RPMI7951 (cell line): ENCODE data around the gene SLX4IP. TPM values are rescaled to one million over a fixed set of nuclear protein-coding genes. Genes with fewer than 3 reads are reported as not detected.
"Not testable (repeated sequence)": the region's sequence is repeated elsewhere in the genome, so short reads cannot be mapped to it uniquely, and the experiment has no call there.

Experiments
- DNase-seq: peaks from one replicate; pipeline ENCODE4 v3.0.0-alpha.2; 2012; ENCODE audit warnings: low read depth
- total RNA-seq: library from RNA; depleted of rRNA; stranded (reverse); fragments of >200 nt; shearing (Covaris generic); gene quantifications from 2 replicates; pipeline ENCODE4 v1.2.3, GENCODE V29; 2014

SLX4IP gene
- total RNA-seq, 1 experiment from 2014 or later, result 4.7 TPM

- DNase-seq, result no peak
Observed at GRCh38 chr20:10573273-10573950, 138.3 kb downstream of the SLX4IP start.

DNA sequence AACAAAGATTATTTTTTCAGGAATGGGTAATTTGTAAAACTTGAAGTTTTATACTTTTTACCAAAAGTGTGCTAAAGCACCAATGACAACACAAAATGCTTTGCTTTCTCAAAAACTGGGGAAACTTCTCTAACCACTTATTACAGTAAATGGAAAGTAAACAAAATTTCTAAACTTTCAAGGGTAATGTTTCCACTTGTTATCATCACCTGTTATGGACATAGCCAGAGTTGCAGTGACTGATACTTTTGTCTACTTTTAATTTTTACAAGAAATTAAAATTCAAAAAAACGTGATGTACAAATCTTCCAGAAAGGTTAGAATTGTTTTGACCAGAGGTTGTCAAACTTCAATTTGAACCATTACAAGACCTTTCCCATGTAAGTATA is 138.8 kb downstream of the SLX4IP start:
- no peak for DNase-seq

GRCh38 chr20:10576411-10577090 is 141.4 kb downstream of the SLX4IP start:
- DNase-seq, result no peak

DNA sequence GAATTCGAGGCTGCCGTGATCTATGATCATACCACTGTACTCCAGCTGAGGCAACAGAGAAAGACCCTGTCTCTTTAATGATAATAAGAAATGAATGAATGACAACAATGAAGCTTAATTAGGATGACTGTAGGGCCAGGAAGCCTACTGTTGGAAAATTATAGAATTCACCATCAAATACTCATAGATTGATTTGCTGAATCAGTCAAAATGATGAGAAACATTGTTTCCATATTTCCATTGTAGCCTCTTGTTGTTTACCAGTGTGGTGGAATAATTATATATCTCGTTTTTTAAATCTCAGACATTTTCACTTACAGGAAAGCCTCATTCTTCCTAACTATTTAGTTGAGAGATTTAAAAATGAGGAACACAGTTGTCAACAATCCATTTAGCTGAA is 142.5 kb downstream of the SLX4IP start:
- DNase-seq, result no peak

DNA sequence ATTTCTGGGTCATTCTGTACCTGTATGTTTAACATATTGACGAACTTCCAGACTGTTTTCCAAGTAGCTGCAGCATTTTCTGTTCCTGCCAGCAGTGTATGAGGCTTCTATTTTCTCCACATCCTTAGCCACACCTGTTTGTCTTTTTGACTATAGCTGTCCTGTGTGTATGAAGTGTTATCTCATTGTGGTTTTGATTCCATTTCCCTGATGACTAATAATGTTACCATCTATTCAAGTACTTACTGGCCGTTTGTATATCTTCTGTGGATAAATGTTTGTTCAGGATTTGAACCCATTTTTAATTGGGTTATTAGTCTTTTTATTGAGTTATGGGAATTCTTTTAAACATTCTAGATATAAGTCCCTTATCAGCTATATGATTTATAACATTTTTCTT is 143.5 kb downstream of the SLX4IP start:
- DNase-seq, result peak; percentile 89

- no peak for DNase-seq
Observed at GRCh38 chr20:10579942-10580341, 144.8 kb downstream of the SLX4IP start.

DNA sequence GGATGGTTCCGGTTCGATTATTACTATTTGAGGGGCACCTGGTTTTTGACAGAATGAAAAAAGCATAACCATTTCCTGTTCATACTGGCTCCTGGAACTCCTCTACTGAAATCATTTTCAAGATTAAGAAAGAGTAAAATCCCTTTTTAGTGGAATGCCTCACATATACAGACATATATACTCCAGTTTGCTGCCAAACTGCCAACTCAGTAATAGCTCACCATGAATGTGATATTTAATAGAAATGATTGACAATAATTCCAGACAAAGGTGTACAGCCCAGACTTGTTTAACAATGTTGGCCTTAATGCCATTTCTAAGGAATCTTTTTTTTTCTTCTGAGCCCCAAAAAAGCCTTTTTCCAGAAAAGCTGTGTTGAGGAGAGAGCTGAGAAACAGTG is 145.6 kb downstream of the SLX4IP start:
- DNase-seq, result no peak

DNA sequence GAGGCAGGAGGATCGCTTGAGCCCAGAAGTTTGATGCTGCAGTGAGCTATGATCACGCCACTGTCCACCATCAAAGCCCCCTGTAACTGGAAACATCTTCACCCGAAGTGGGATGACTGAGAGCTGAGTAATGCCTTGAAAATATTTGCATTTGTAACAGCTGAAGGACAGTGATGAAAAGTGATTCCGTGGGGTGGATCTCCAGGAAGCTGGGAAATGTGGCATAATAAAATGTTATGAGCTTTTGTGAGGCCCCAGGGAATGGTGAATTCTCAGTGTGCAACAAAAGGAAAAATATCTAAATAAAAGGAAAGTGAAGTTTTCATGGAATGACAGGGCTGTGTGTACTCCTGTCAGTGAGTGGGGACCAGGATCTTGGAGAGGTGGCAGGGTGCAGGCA is 146.7 kb downstream of the SLX4IP start:
- peak; percentile 74 for DNase-seq

DNA sequence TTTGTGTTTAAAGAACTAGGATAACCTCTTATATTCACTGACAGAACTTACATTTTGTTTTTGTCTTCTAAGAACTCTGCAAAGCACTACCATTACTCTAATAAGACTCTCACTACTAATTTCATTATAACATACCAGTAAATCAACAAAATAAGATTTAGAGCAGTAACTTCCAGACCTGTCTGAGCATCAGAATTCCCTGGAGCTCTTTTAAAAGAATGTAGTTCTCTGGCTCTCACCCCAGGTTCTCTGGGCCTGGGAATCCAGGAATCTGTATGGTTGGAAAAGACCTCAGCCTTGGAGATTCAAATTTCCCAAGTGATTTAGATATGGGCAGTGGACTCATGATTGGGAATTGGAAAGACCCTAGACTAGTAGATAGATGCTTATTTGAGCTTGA is 149.3 kb downstream of the SLX4IP start:
- no peak for DNase-seq

GRCh38 chr20:10585308-10585707 is 150.2 kb downstream of the SLX4IP start:
- DNase-seq, result no peak

DNA sequence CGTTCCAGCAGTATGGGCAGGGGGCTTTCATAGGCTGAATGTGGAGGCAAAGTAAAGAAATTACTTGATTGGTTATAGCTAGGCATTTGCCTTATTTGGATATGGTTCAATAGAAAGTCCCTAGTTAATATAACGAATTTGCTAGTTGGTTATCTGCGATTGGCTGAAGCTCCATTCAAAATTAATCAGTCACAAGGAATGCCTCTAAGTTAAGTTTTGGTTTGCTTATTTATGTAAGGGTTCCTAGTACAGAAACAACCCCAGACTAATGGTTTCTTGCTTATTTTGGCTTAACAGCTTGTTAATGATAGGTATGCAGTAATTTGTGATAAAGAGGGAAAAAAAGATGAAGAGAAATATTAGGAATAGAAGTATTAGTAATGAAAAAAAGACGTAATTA is 151.2 kb downstream of the SLX4IP start:
- no peak for DNase-seq

DNA sequence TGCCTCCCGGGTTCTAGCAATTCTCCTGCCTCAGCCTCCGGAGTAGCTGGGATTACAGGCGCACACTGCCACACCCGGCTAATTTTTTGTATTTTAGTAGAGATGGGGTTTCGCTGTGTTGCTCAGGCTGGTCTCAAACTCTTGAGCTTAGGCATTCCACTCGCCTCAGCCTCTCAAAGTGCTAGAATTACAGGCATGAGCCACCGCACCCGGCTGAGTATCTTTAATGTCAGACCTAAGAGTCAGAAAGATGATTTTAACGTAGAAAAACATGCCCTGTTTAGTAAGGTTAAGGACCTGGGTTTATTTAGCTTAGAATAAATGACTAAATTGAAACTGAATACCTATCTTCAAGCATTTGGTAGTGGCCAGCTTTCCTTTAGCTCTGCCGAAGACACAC is 155.3 kb downstream of the SLX4IP start:
- DNase-seq, result not testable (repeated sequence)

DNA sequence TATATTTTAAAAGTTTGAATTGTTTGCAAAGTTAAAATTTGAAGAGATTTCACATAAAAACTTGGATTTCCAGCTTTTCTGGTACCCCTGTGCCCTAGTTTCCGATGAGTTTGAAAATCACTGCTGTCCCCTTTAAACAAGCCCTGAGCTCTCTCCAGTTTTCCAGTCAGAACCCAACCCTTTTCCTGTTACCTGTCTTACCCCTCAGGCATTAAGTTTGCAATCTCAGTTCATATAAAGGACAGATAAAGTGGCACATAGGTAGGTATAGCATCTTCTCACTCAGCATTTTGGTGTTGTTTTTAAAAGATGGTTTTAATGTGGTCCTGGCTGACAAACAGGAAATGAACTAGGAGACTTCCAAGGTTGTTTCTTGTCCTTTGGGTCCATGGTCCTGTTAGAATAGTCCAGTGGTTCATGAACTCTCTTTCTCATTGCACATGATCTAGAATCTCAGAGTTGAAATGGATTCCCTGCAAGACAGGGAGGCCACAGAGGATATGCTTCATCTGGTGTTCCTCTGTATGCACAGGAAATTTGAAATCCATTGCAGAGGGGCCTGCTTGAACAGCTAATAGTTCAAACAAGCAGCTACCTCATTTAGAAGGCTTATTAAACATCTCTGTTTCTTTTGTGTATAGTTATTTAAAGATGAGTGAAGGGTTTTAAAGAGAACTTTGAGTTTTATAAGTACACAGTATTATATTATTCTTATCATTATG is 156.0 kb downstream of the SLX4IP start:
- DNase-seq, result no peak

DNA sequence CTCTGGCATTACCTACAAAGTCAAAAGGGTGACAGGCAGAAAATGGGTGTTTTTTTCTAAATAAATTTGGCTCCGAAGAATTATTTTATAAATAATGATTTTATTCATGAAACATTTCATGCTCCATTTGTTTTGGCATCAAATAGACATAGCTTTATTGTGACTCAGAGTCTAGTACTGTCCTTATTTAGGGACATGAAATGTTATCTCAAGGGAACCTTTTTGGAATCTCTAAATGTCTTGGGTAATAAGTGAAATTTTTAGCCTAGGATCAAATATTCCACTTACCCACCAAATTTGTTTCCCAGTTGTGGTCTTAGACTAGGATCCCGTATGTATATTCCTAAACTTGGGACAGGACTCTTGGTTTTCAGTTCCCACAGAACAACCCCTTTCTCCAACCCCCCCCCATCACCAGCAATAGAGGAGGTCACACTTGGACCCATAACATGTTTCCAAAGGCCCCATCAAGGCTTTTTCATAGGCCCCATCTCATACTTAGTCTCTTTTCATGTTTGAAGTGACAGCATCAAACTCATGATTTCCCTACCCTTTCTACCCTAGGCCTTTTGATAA is 156.9 kb downstream of the SLX4IP start:
- DNase-seq, result peak; percentile 35

DNA sequence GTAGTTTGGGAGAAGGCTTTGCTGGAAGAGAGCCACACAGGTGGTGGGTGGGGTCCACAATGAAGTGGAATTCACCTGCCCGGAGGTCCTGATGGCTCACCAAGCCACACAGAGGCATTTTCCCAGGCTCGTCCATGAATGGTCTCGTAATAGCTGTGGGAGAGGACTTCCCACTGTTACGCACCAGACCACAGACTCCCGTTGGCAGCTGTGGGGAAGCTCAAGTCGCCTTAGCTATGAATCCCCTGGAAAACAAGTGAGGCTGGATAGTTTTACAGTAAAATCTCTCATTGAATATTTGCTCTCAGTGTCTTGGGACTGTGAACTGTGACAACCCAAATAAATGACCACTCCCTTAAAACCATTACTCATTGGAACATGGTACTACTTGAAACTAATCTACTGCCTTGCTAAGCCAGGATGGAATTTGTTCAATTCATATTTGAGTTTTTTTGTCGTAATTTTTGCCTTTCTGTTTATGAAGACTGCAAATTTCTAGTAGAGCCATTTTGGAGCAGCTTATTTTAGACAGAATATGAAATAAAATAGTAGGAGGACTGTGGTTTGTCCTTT is 159.3 kb downstream of the SLX4IP start:
- no peak for DNase-seq

DNA sequence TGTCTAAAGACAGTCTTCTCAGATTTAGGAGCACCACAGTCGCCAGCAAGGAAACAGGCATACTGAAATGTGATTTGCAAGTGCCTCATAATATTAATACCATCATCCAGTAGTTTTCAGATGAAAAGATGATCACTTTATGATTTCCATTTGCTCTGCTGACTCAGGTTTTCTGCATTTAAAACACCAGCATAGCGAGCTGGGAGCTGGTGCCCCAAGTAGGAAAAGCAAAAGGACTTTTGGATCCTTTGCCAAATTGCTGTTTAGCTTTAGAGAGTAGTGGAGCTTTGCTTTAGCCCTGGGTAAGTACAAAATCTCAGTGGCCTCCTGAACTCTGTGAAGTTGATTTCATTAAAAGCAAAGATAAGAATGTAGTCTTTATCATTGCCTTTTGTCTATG is 160.2 kb downstream of the SLX4IP start:
- DNase-seq, result no peak

GRCh38 chr20:10595985-10596384 is 160.9 kb downstream of the SLX4IP start:
- no peak for DNase-seq

- DNase-seq, result peak; percentile 86
Observed at GRCh38 chr20:10596710-10597121, 161.6 kb downstream of the SLX4IP start.

DNA sequence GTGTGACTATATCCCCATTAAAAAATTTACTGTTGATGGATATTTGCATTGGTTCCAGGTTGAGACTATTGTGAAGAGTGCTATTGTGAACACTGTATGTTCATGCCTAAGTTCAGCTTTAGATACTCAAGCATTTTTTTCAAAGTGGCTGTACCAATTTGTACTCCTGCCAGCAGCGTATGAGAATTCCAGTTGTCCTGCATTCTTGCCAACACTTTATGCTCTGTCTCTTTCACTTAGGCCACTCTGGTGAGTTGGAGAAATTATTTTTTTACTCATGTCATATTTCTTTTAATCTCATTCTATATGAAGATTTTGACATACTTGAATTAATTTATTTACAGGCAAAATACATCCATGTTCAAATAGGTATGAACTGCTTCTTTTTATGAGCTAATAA is 162.5 kb downstream of the SLX4IP start:
- DNase-seq, result no peak

DNA sequence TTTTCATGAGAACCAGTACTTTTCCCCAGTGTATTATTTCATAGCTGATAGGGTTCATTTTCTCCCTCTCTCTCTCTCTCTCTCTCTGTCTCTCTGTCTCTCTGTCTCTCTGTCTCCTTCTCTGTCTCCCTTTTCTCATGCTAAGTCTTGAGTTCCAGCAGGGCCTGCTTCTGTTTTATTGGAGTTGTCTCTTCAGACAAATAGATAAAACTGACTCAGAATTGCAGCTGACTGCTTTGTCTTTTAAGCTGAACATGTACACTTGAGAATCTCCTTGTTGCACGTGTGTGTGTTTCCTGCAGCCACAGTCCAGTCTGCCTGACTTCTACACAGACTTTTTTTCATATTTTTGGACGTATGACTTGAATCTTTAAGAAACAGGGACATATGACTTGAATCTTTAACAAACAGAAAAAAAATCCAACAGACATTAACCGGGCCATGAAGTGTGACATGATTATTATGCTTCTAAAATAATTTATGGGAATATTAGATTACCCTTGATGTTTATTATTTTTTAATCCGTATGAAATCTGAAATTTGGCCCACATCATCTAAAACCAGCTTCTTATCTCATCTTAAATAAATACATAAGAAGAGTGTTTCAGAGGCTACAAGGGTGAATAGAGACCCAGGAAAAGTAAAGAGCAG is 167.2 kb downstream of the SLX4IP start:
- DNase-seq, result no peak

DNA sequence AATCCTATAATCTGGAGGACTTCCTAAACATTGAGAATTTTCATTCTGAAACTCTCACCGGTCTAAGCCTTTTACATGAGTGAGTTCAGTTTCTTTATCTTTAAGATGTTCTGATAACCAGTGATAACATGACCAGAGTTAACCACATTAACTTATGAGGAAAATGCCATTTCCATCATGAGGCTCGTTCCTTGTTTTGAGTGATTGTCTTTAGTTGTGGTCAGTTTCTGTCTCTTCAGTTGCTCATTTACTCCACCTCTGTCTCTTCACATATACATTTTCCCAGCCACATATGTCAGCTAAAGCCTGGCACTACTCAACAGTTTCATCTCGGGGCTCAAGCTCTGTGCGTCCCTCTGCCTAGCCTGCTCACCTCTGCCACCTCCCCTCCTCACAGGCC is 168.3 kb downstream of the SLX4IP start:
- no peak for DNase-seq
